Measurements from ENCODE around the gene KLHL25. TPM values are rescaled to one million over a fixed set of nuclear protein-coding genes. Genes with fewer than 3 reads are reported as not detected.

KLHL25 gene
- total and polyA plus RNA-seq, 7 donors = 3.0 to 9.0 (median 5.7) TPM

DNA sequence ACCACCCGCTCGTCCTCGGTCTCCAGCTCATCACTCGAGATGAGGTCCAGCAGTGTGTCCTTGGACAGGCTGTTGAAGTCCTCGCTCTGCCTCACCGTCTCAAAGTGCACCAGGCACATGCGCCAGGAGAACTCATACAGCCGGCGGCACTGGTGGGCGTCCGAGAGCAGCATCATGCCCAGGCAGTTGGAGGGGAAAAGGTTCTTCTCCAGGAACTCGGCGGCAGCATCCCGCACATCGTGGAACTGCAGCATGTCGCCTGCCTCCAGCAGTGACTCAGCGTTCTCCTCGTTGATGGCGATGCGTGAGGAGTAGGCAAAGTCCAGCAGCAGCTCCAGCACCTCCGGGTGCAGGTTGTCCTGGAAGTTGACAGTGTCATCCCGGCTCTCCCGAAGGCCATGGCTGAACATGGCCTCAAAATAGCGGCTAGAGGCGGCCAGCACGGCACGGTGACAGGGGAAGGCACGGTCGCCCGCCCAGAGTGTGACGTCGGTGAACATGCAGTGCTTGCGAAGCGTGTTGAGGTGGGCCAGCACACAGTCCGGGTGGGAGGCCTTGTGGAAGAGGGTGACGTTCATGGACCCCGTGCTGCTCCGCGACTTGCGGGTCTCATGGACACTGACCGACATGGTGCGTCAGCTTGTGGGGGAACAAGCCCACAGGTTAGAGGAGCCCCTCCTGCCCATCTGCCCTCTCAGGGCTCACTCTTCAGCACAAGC is 25.4 kb downstream of the KLHL25 start:
- 97 to 98% methylated on average over 42 of the region's 42 CpGs for WGBS, 2 donors
- H3K27me3 ChIP-seq = no peaks in the 10 kb centered on the region
- H3K36me3 ChIP-seq = peaks cover 0 to 7% (median 0%) of the 10 kb centered on the region in 4 donors
- no peaks in the 10 kb centered on the region for H3K9me3 ChIP-seq
- TF ChIP-seq POLR2AphosphoS5 (IDR thresholded peaks at IDR 0.05) (no peak), POLR2A (IDR thresholded peaks at IDR 0.05) (no peak)
- TF ChIP-seq, protein P1, sequence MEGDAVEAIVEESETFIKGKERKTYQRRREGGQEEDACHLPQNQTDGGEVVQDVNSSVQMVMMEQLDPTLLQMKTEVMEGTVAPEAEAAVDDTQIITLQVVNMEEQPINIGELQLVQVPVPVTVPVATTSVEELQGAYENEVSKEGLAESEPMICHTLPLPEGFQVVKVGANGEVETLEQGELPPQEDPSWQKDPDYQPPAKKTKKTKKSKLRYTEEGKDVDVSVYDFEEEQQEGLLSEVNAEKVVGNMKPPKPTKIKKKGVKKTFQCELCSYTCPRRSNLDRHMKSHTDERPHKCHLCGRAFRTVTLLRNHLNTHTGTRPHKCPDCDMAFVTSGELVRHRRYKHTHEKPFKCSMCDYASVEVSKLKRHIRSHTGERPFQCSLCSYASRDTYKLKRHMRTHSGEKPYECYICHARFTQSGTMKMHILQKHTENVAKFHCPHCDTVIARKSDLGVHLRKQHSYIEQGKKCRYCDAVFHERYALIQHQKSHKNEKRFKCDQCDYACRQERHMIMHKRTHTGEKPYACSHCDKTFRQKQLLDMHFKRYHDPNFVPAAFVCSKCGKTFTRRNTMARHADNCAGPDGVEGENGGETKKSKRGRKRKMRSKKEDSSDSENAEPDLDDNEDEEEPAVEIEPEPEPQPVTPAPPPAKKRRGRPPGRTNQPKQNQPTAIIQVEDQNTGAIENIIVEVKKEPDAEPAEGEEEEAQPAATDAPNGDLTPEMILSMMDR (IDR thresholded peaks at IDR 0.05) = no peak
- no peak for DNase-seq
- intact Hi-C loops (cut with DNase I) = loop anchor here (2.0 kb wide), 1 partner anchor 19 kb away; no protein-coding TSS in a partner anchor
- no peak overlapping the region for H3K4me3 ChIP-seq
- no peak overlapping the region for H3K27ac ChIP-seq
- peaks cover 0 to 9% (median 7%) of the 10 kb centered on the region in 4 donors for H3K4me1 ChIP-seq

DNA sequence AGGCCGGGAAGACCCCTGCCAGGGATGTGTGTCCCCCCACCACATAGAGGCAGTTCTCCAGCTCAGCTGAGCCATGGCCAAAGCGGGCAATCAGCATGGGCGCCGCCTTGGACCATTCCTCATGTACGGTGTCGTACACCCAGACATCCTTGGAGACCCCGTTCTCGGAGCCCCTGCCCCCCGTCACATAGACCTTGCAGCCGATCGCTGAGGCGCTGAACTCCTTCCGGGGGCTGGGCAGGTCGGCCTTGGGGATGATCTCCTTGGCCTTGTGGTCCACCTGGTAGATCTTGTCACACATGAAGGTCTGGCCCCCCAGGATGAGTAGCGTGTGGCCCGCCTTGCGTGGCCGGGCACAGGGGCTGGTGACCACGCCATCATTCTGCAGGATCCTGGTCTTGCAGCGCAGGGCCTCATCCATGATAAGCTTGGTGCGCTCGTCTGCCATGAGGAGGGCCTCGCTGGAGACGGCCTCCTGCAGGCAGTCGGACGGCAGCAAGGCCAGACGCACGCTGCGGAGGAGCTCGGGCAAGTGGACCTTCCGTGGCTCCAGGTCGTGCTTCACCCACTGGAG is 26.0 kb downstream of the KLHL25 start:
- Histone ChIP-seq H3K36me3 (peaks cover 0 to 7% (median 0%) of the 10 kb centered on the region in 4 donors), H3K27me3 (no peaks in the 10 kb centered on the region), H3K4me3 (no peak overlapping the region), H3K27ac (no peak overlapping the region), H3K9me3 (no peaks in the 10 kb centered on the region), H3K4me1 (peaks cover 0 to 9% (median 7%) of the 10 kb centered on the region in 4 donors)
- TF ChIP-seq POLR2A (IDR thresholded peaks at IDR 0.05) = no peak
- TF ChIP-seq, protein P1 (IDR thresholded peaks at IDR 0.05) = no peak
- no peak for TF ChIP-seq POLR2AphosphoS5 (IDR thresholded peaks at IDR 0.05)
- TF ChIP-seq EP300 (IDR thresholded peaks at IDR 0.05) = no peak
- no peak for DNase-seq
- WGBS, 2 donors = 96 to 97% methylated on average over 32 of the region's 32 CpGs
- intact Hi-C loops (cut with DNase I) = loop anchor here (2.0 kb wide), 1 partner anchor 20 kb away; no protein-coding TSS in a partner anchor

DNA sequence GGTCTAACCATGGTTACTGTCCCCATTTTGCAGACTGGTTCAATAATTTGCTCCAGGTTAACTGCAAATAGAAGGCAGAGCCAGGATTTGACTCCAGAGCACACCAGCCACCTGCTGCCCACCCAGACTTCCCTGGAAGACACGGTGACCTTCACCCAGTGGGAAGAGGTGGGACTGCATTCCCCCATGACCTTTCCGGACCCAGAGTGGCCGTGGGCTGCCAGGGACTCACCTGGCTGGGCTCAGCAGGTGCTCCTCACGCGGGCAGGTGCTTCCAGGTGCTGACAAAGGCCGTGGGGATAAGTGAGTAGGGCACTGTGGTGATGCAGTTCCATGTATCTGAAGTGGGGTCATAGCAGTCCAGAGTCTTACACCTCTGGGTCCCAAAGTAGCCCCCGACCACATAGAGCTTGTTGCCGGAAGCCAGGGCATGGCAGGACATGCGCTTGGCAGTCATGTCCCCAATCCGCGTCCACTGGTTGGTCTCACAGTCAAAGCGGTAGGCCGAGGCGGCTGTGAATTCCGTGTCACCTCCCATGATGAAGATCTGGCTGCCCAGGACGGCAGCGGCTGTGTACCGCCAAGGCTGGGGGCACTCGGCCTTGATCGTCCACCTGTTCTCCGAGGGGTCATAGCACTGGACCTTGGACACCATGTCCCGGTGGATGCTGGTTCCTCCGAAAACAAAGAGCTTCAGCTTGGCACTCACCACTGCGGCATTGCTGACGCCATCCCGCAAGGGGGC is 26.8 kb downstream of the KLHL25 start:
- intact Hi-C loops (cut with DNase I) = loop anchor here (2.0 kb wide), 1 partner anchor 21 kb away; no protein-coding TSS in a partner anchor

DNA sequence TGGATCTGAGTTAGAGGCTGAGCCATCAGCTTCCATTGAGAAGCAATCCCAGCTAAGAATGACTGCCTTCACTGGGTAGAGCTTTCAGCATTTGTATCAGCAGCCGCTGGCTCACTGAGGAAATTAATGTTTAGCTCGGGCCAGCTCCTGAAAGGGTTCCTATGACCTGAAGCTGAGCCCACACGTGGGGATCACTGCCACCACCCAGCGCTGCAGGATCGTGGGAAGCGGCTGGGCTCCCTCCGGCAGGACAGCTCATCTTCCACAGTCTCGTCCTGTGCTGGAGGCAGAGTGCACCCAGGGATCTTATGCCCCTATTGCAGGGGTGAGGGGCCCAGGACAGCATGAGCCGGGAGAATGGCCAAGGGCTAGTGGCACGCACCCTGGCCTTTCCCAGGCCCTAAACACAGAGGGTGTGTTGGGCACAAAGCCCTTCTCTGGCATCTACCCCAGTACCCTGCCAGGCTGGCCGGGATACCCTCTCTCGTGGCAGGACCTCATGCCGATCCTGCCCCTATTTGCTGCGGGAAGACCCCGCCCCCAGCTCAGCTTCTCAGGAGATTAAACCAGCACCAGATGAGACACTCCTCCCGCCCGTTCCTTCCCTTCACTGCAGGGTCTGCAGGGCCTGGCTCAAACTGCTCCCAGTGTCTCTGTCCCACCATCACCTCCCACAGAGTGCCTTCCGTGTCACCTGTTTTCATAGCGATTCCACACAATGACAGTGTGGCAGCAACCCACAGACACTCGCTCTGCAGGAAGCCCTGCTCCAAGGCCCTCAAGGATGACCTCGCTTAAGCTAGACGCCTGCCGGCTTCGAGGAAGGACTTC is 28.5 kb downstream of the KLHL25 start:
- DNase-seq = no peak
- 91 to 94% methylated on average over 24 of the region's 24 CpGs for WGBS, 2 donors
- Histone ChIP-seq H3K27ac (no peak overlapping the region), H3K9me3 (no peaks in the 10 kb centered on the region), H3K27me3 (no peaks in the 10 kb centered on the region), H3K4me1 (peaks cover 0 to 8% (median 0%) of the 10 kb centered on the region in 4 donors), H3K36me3 (peaks cover 0 to 12% (median 0%) of the 10 kb centered on the region in 4 donors), H3K4me3 (no peak overlapping the region)
- intact Hi-C loops (cut with DNase I) = no loop called here
- no peak for TF ChIP-seq POLR2AphosphoS5 (IDR thresholded peaks at IDR 0.05)
- TF ChIP-seq, protein P1 (IDR thresholded peaks at IDR 0.05) = no peak
- no peak for TF ChIP-seq EP300 (IDR thresholded peaks at IDR 0.05)
- no peak for TF ChIP-seq POLR2A (IDR thresholded peaks at IDR 0.05)

More for the DNA sequence above, 26.8 kb downstream of the KLHL25 start:
- peaks cover 0 to 9% (median 0%) of the 10 kb centered on the region in 4 donors for H3K36me3 ChIP-seq
- H3K4me3 ChIP-seq = no peak overlapping the region
- H3K27ac ChIP-seq = no peak overlapping the region
- no peaks in the 10 kb centered on the region for H3K27me3 ChIP-seq
- no peak for DNase-seq
- TF ChIP-seq POLR2A (IDR thresholded peaks at IDR 0.05) (no peak), EP300 (IDR thresholded peaks at IDR 0.05) (no peak), POLR2AphosphoS5 (IDR thresholded peaks at IDR 0.05) (no peak)
- TF ChIP-seq, protein P1 (IDR thresholded peaks at IDR 0.05) = no peak
- no peaks in the 10 kb centered on the region for H3K9me3 ChIP-seq
- H3K4me1 ChIP-seq = peaks cover 0 to 9% (median 7%) of the 10 kb centered on the region in 4 donors
- 97% methylated on average over 26 of the region's 26 CpGs for WGBS, 2 donors

Measured in sigmoid colon (tissue), 7 donors.